NCI-H82 (cell line): ENCODE data around the gene PKNOX2.

Experiments used
- DNase-seq: peaks from one replicate; lab custom pipeline; 2025; lab: John Stamatoyannopoulos, UW

PKNOX2 gene

GRCh38 chr11:125337836-125338834 lies 173.6 kb downstream of the PKNOX2 start:
- peak; percentile 65 for DNase-seq

- no peak for DNase-seq
Observed at GRCh38 chr11:125338886-125339811, 174.6 kb downstream of the PKNOX2 start.

GRCh38 chr11:125341676-125342075 lies 177.1 kb downstream of the PKNOX2 start:
- no peak for DNase-seq

GRCh38 chr11:125342281-125342930 lies 177.9 kb downstream of the PKNOX2 start:
- no peak for DNase-seq

- peak; percentile 34 for DNase-seq
Observed at GRCh38 chr11:125343086-125343717, 178.7 kb downstream of the PKNOX2 start.

GRCh38 chr11:125343718-125344131 lies 179.2 kb downstream of the PKNOX2 start:
- DNase-seq, result peak; percentile 33

- DNase-seq, result no peak
Observed at GRCh38 chr11:125344846-125345420, 180.4 kb downstream of the PKNOX2 start.

- DNase-seq, result peak; percentile 82
Observed at GRCh38 chr11:125345421-125346178, 181.0 kb downstream of the PKNOX2 start.

GRCh38 chr11:125346179-125346530 lies 181.6 kb downstream of the PKNOX2 start:
- no peak for DNase-seq

GRCh38 chr11:125346565-125347260 lies 182.2 kb downstream of the PKNOX2 start:
- no peak for DNase-seq

GRCh38 chr11:125347261-125347585 lies 182.7 kb downstream of the PKNOX2 start:
- DNase-seq, result peak; percentile 63

GRCh38 chr11:125348141-125348651 lies 183.6 kb downstream of the PKNOX2 start:
- peak; percentile 78 for DNase-seq

- DNase-seq, result peak; percentile 86
Observed at GRCh38 chr11:125348674-125349309, 184.2 kb downstream of the PKNOX2 start.

GRCh38 chr11:125350206-125351032 lies 185.9 kb downstream of the PKNOX2 start:
- peak; percentile 58 for DNase-seq

GRCh38 chr11:125351033-125351867 lies 186.7 kb downstream of the PKNOX2 start:
- no peak for DNase-seq

- no peak for DNase-seq
Observed at GRCh38 chr11:125351868-125352250, 187.3 kb downstream of the PKNOX2 start.

GRCh38 chr11:125356797-125357196 lies 192.2 kb downstream of the PKNOX2 start:
- peak; percentile 27 for DNase-seq
